Ovary (tissue), 3 donors: ENCODE measurements around the gene GNB1L.

Experiments used
- CTCF ChIP-seq, 3 donors: fragments of 450-650 bp in 2 of 3; fragments of 200-600 bp in 1 of 3; IDR thresholded peaks; one replicate each; pipeline versions ENCODE4 v1.5.1 to v1.8.0; 2016 to 2022; ENCODE audit warnings: antibody characterized with exemption in 3 of 3, mild to moderate bottlenecking in 1 of 3
- EP300 ChIP-seq: sonication (generic); formaldehyde crosslinking; IDR thresholded peaks from one replicate; pipeline ENCODE4 v1.6.1; 2017; ENCODE audit warnings: antibody characterized with exemption
- POLR2A ChIP-seq: fragments of 450-650 bp; IDR thresholded peaks from one replicate; pipeline ENCODE4 v1.6.1; 2017; ENCODE audit warnings: antibody characterized with exemption, mild to moderate bottlenecking, moderate library complexity
- donor health status: DM: no; HTN: no; CAD: no.

DNA sequence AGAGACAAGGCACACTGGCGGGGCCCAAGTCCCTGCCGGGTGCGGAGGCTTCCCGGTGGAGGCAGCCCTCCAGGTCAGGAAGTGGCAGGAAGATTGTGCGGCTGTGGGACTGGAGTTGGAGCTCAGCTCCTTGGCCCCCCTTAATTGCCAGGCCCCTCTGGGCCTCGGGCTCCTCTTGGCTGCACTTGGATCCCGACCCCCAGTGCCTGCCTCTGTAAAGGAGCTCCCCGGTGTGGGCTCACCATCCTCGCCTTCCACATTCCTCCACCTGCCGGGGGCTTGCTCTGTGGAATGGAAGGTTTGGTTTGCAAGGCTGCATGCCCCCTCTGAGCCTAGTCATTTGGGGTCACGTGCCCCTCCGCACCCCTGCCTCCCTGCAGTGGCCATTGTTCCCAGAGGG lies 48.8 kb upstream of the GNB1L start:
- TF ChIP-seq CTCF (IDR thresholded peaks at IDR 0.05) (no peak), POLR2A (no peak), EP300 (no peak)
